IMR-90 (cell line): ENCODE data around the gene IL19. TPM values are rescaled to one million over a fixed set of nuclear protein-coding genes. Genes with fewer than 3 reads are reported as not detected.
"Not testable (repeated sequence)": the region's sequence is repeated elsewhere in the genome, so short reads cannot be mapped to it uniquely, and the experiment has no call there.

Experiments
- ATAC-seq: fragments of 200-7000 bp; cut with Tn5 transposase; 2 replicates; pipeline ENCODE4 v1.9.1; 2020; ENCODE audit warnings: low read depth, mild to moderate bottlenecking, moderate library complexity
- BruUV-seq: library from RNA; stranded (reverse); fragments of 400-500 nt; replicated peaks from 2 replicates; lab custom pipeline; 2021; lab: Mats Ljungman, UMichigan
- CTCF ChIA-PET: fragments of 300-600 bp; formaldehyde crosslinking; extraction: SDS; loops from one replicate; lab custom pipeline; 2021; ENCODE audit warnings: antibody characterized with exemption; lab: Yijun Ruan, JAX
- POLR2A ChIA-PET: fragments of 300-600 bp; sonication (Branson Sonifier 250); formaldehyde crosslinking; loops from one replicate; lab custom pipeline; 2022; ENCODE audit warnings: antibody characterized with exemption; ENCODE audit not compliant: unreplicated experiment; lab: Charles Lee
- DNase-seq: peaks from one replicate; pipeline ENCODE4 v3.0.0; 2013
- H2AFZ ChIP-seq: replicated peaks from 2 replicates; pipeline ENCODE3; 2013; ENCODE audit warnings: low read length, mild to moderate bottlenecking; ENCODE audit not compliant: poor library complexity
- H2AK5ac ChIP-seq: 2 replicates; pipeline ENCODE4 v1.6.1; 2013; ENCODE audit warnings: low read depth, low read length, inconsistent platforms
- H2AK9ac ChIP-seq: replicated peaks from 2 replicates; pipeline ENCODE3; 2013; ENCODE audit warnings: mild to moderate bottlenecking, low read depth, low read length, moderate library complexity; ENCODE audit not compliant: poor library complexity
- H2BK120ac ChIP-seq: 2 replicates; pipeline ENCODE4 v1.6.1; 2013; ENCODE audit warnings: low read depth, low read length, inconsistent platforms
- H2BK15ac ChIP-seq: 3 replicates; pipeline ENCODE4 v1.6.1; 2013; ENCODE audit warnings: low read depth, low read length, inconsistent platforms
- H2BK20ac ChIP-seq: 2 replicates; pipeline ENCODE4 v1.6.1; 2013; ENCODE audit warnings: low read depth, mild to moderate bottlenecking, inconsistent platforms, low read length, moderate library complexity
- H2BK5ac ChIP-seq: 2 replicates; pipeline ENCODE4 v1.6.1; 2013; ENCODE audit warnings: mild to moderate bottlenecking, low read depth, low read length, inconsistent platforms; ENCODE audit not compliant: poor library complexity, severe bottlenecking
- H3K14ac ChIP-seq: replicated peaks from 2 replicates; pipeline ENCODE4 v1.6.1; 2013; ENCODE audit warnings: low read depth, low read length, inconsistent platforms
- H3K18ac ChIP-seq: 2 replicates; pipeline ENCODE4 v1.6.1; 2013; ENCODE audit warnings: low read depth, low read length, control low read depth
- H3K23ac ChIP-seq: 2 replicates; pipeline ENCODE4 v1.6.1; 2013; ENCODE audit warnings: low read depth, low read length, inconsistent platforms
- H3K27ac ChIP-seq: 2 replicates; pipeline ENCODE4 v1.5.1; 2013; ENCODE audit warnings: mild to moderate bottlenecking, control low read depth, low read length; ENCODE audit not compliant: insufficient read depth
- H3K27me3 ChIP-seq: 2 replicates; pipeline ENCODE4 v1.6.1; 2013; ENCODE audit warnings: low read length; ENCODE audit not compliant: control insufficient read depth, insufficient read depth
- H3K36me3 ChIP-seq: 2 replicates; pipeline ENCODE4 v1.6.1; 2013; ENCODE audit warnings: low read length, mixed read lengths; ENCODE audit not compliant: control insufficient read depth, insufficient read depth
- H3K4ac ChIP-seq: 2 replicates; pipeline ENCODE4 v1.6.1; 2013; ENCODE audit warnings: low read depth, low read length, inconsistent platforms
- H3K4me1 ChIP-seq: 2 replicates; pipeline ENCODE4 v1.6.1; 2013; ENCODE audit warnings: low read length, mixed read lengths; ENCODE audit not compliant: control insufficient read depth, insufficient read depth
- H3K4me2 ChIP-seq: 2 replicates; pipeline ENCODE4 v1.6.1; 2013; ENCODE audit warnings: low read depth, mild to moderate bottlenecking, control low read depth, low read length, moderate library complexity
- H3K4me3 ChIP-seq: 2 replicates; pipeline ENCODE4 v1.5.1; 2013; ENCODE audit warnings: low read depth, mild to moderate bottlenecking, control low read depth, low read length, moderate library complexity; ENCODE audit not compliant: insufficient read depth
- H3K56ac ChIP-seq: 2 replicates; pipeline ENCODE4 v1.6.1; 2013; ENCODE audit warnings: low read length, inconsistent platforms; ENCODE audit not compliant: insufficient read depth; ENCODE audit errors: extremely low read depth
- H3K79me1 ChIP-seq, 2 experiments: 2 replicates each; pipeline ENCODE4 v1.6.1; 2013; ENCODE audit warnings: low read length in 2 of 2, inconsistent platforms in 1 of 2, low read depth in 1 of 2
- H3K9ac ChIP-seq: 2 replicates; pipeline ENCODE4 v1.6.1; 2013; ENCODE audit warnings: low read depth, low read length, control low read depth
- H3K9me1 ChIP-seq: 2 replicates; pipeline ENCODE4 v1.6.1; 2013; ENCODE audit warnings: low read length, inconsistent platforms; ENCODE audit not compliant: insufficient read depth
- H3K9me3 ChIP-seq: 2 replicates; pipeline ENCODE4 v1.6.1; 2013; ENCODE audit warnings: low read length; ENCODE audit not compliant: control insufficient read depth, insufficient read depth
- H4K20me1 ChIP-seq: 2 replicates; pipeline ENCODE4 v1.6.1; 2013; ENCODE audit warnings: low read length, inconsistent platforms; ENCODE audit not compliant: insufficient read depth
- H4K5ac ChIP-seq: 2 replicates; pipeline ENCODE4 v1.6.1; 2013; ENCODE audit warnings: mild to moderate bottlenecking, low read depth, low read length, control low read depth
- H4K8ac ChIP-seq, 2 experiments: 2 replicates each; pipeline ENCODE4 v1.6.1; 2013; ENCODE audit warnings: low read depth in 2 of 2, low read length in 2 of 2, control low read depth in 1 of 2, inconsistent platforms in 1 of 2
- H4K91ac ChIP-seq: 2 replicates; pipeline ENCODE4 v1.6.1; 2013; ENCODE audit warnings: low read depth, low read length, inconsistent platforms; ENCODE audit not compliant: insufficient read depth
- CEBPB ChIP-seq: IDR thresholded peaks from 2 replicates; pipeline ENCODE4 v1.6.1; 2012; ENCODE audit warnings: low read depth, low read length, improper control_type of control experiment
- CHD1 ChIP-seq: IDR thresholded peaks from 2 replicates; pipeline ENCODE4 v1.6.1; 2012; ENCODE audit warnings: low read depth, low read length, improper control_type of control experiment
- MXI1 ChIP-seq: IDR thresholded peaks from 2 replicates; pipeline ENCODE4 v1.6.1; 2012; ENCODE audit warnings: low read depth, mild to moderate bottlenecking, low read length, moderate library complexity, borderline replicate concordance
- NFE2L2 ChIP-seq: fragments of 150-350 bp; IDR thresholded peaks from 2 replicates; pipeline ENCODE4 v1.6.1; 2016; ENCODE audit warnings: low read depth, mild to moderate bottlenecking, low read length
- RAD21 ChIP-seq: IDR thresholded peaks from 2 replicates; pipeline ENCODE4 v1.6.1; 2012; ENCODE audit warnings: low read length, improper control_type of control experiment
- RCOR1 ChIP-seq: IDR thresholded peaks from 2 replicates; pipeline ENCODE4 v1.6.1; 2012; ENCODE audit warnings: mild to moderate bottlenecking, low read length, improper control_type of control experiment; ENCODE audit not compliant: insufficient replicate concordance
- SMC3 ChIP-seq: fragments of 150-350 bp; IDR thresholded peaks from 2 replicates; pipeline ENCODE4 v1.6.1; 2016; ENCODE audit warnings: low read depth, mild to moderate bottlenecking, antibody characterized with exemption, low read length, moderate library complexity
- USF2 ChIP-seq: fragments of 150-350 bp; IDR thresholded peaks from 2 replicates; pipeline ENCODE4 v1.6.1; 2017; ENCODE audit warnings: mild to moderate bottlenecking, antibody characterized with exemption, low read length, low read depth
- WGBS, 2 experiments: methylation state at CpG; one replicate each; pipeline versions ENCODE4 v1.1.5 to v1.1.7; 2013; ENCODE audit warnings: missing lambda C conversion rate in 2 of 2; ENCODE audit not compliant: insufficient read length in 1 of 2; ENCODE audit errors: extremely low coverage in 2 of 2; 5-methylcytosine and 5-hydroxymethylcytosine counted together
- dilution Hi-C: fragments of 300-500 bp; cut with HindIII; formaldehyde crosslinking; loops from one replicate; pipeline ENCODE4 v1.14.3; 2018; ENCODE audit warnings: low sequenced_read_pairs; ENCODE audit not compliant: unreplicated experiment
- in situ Hi-C: fragments of 300-500 bp; cut with MboI; formaldehyde crosslinking; loops from 3 replicates; pipeline ENCODE4 v1.14.3; 2019; ENCODE audit warnings: low sequenced_read_pairs, inconsistent platforms, mixed read lengths
- intact Hi-C: fragments of 100-400 bp; cut with micrococcal nuclease; formaldehyde crosslinking; loops from 2 replicates; pipeline ENCODE4 v1.10.0; 2022
- polyA plus RNA-seq, 3 experiments: library from polyadenylated mRNA; depleted of rRNA; stranded (reverse); fragments of >200 nt; gene quantifications; 2 replicates each; pipeline ENCODE4 v1.2.3, GENCODE V29; 2012; ENCODE audit warnings: low replicate concordance in 1 of 3
- total RNA-seq: library from RNA; depleted of rRNA; stranded (reverse); fragments of >200 nt; gene quantifications from 2 replicates; pipeline ENCODE4 v1.2.3, GENCODE V29; 2012

IL19 gene
- total and polyA plus RNA-seq, 2 of the 4 experiments (the other 2 are of a cell fraction), result not detected

GRCh38 chr1:206778031-206778430 lies 7.5 kb downstream of the IL19 start:
- no peak overlapping the region for H4K8ac ChIP-seq
- H3K14ac ChIP-seq, result no peak overlapping the region
- ATAC-seq (no peak), DNase-seq (no peak)
- peaks cover 2% of the 10 kb centered on the region; the same call in 1 of the 2 replicates for H3K9me1 ChIP-seq
- H4K5ac ChIP-seq, result no peak overlapping the region
- no peak overlapping the region for H2BK120ac ChIP-seq
- BruUV-seq, result no TSS peak
- H3K4ac ChIP-seq, result no peak overlapping the region
- ChIA-PET CTCF (no interaction called here), POLR2A (no interaction called here)
- no peak overlapping the region for H3K4me2 ChIP-seq
- no peak overlapping the region for H2AK9ac ChIP-seq
- H4K20me1 ChIP-seq, result no peaks in the 10 kb centered on the region
- dilution Hi-C loops (no loop called here), in situ Hi-C loops (no loop called here), intact Hi-C loops (no loop called here)
- H3K36me3 ChIP-seq, result no peaks in the 10 kb centered on the region
- H2BK5ac ChIP-seq, result no peak overlapping the region
- no peaks in the 10 kb centered on the region for H3K79me1 ChIP-seq
- no peaks in the 10 kb centered on the region for H3K9me3 ChIP-seq
- peaks cover 16% of the 10 kb centered on the region for H3K27me3 ChIP-seq
- no peak overlapping the region for H4K91ac ChIP-seq
- H3K4me3 ChIP-seq, result no peak overlapping the region
- H2AFZ ChIP-seq, result no peak overlapping the region
- no peak overlapping the region for H3K27ac ChIP-seq
- H3K9ac ChIP-seq, result no peak overlapping the region
- no peak overlapping the region for H2BK20ac ChIP-seq
- no peaks in the 10 kb centered on the region for H3K4me1 ChIP-seq
- no peak overlapping the region for H3K23ac ChIP-seq
- H3K56ac ChIP-seq, result no peak overlapping the region
- no peak overlapping the region for H2AK5ac ChIP-seq
- no peak overlapping the region for H3K18ac ChIP-seq
- TF ChIP-seq CEBPB, result no peak
- TF ChIP-seq MXI1, result no peak
- no peak for TF ChIP-seq RAD21
- TF ChIP-seq SMC3, result no peak
- no peak for TF ChIP-seq CHD1
- TF ChIP-seq RCOR1, result no peak
- no peak for TF ChIP-seq NFE2L2
- no peak for TF ChIP-seq USF2
- no peak overlapping the region for H2BK15ac ChIP-seq
- 93% methylated on average over 3 of the region's 7 CpGs; no CpG with 5 or more reads in 1 of the 2 experiments for WGBS, 2 experiments

GRCh38 chr1:206778911-206779310 lies 8.3 kb downstream of the IL19 start:
- CTCF ChIA-PET, H2AFZ ChIP-seq: not testable (repeated sequence)
- 80% methylated on average over 1 of the region's 6 CpGs; no CpG with 5 or more reads in 1 of the 2 experiments for WGBS, 2 experiments

More at GRCh38 chr1:206778911-206779310, 8.3 kb downstream of the IL19 start:
- H4K5ac ChIP-seq, H3K4me1 ChIP-seq, H3K79me1 ChIP-seq, H2AK9ac ChIP-seq, H3K9me3 ChIP-seq, H2BK120ac ChIP-seq, H4K91ac ChIP-seq, H2BK15ac ChIP-seq, H4K8ac ChIP-seq, H3K18ac ChIP-seq, dilution Hi-C loops, H2BK20ac ChIP-seq, H3K4me3 ChIP-seq, in situ Hi-C loops, H3K36me3 ChIP-seq, H3K27ac ChIP-seq, H2AK5ac ChIP-seq, ATAC-seq, intact Hi-C loops, DNase-seq, H3K23ac ChIP-seq, H3K9ac ChIP-seq, POLR2A ChIA-PET, H4K20me1 ChIP-seq, BruUV-seq, H2BK5ac ChIP-seq, H3K4ac ChIP-seq, H3K56ac ChIP-seq, H3K9me1 ChIP-seq, H3K14ac ChIP-seq, H3K4me2 ChIP-seq: not testable (repeated sequence)
- H3K27me3 ChIP-seq, result peaks cover 10% of the 10 kb centered on the region
